ENCODE results near the gene LUZP4.
"Not testable (repeated sequence)": the region's sequence is repeated elsewhere in the genome, so short reads cannot be mapped to it uniquely, and the experiment has no call there.

The LUZP4 gene

GRCh38 chrX:115337491-115338144 is 48.1 kb downstream of the LUZP4 start:
- DNase-seq (ENCODE audit: low spot score): no peak
- FAIRE-seq: no peak

GRCh38 chrX:115339441-115340025 is 50.0 kb downstream of the LUZP4 start:
- DNase-seq (ENCODE audit: low spot score) (no peak), FAIRE-seq (no peak)

GRCh38 chrX:115341421-115341820 is 51.9 kb downstream of the LUZP4 start:
- FAIRE-seq: no peak

GRCh38 chrX:115344885-115345614 is 55.5 kb downstream of the LUZP4 start:
- peak; percentile 92 for FAIRE-seq
- peak; percentile 86 for DNase-seq (ENCODE audit: low spot score)

More at GRCh38 chrX:115341421-115341820, 51.9 kb downstream of the LUZP4 start:
- no peak for DNase-seq (ENCODE audit: low spot score)

- no peak for FAIRE-seq
- DNase-seq (ENCODE audit: low spot score): no peak
Observed at GRCh38 chrX:115345615-115346014, 56.1 kb downstream of the LUZP4 start.

- FAIRE-seq; DNase-seq (ENCODE audit: low spot score): not testable (repeated sequence)
Observed at GRCh38 chrX:115346738-115347137, 57.2 kb downstream of the LUZP4 start.

GRCh38 chrX:115348446-115349225 is 59.1 kb downstream of the LUZP4 start:
- no peak for FAIRE-seq

GRCh38 chrX:115350711-115351381 is 61.3 kb downstream of the LUZP4 start:
- DNase-seq (ENCODE audit: low spot score): no peak
- no peak for FAIRE-seq

More at GRCh38 chrX:115348446-115349225, 59.1 kb downstream of the LUZP4 start:
- no peak for DNase-seq (ENCODE audit: low spot score)

GRCh38 chrX:115356369-115356768 is 66.9 kb downstream of the LUZP4 start:
- no peak for DNase-seq (ENCODE audit: low spot score)
- FAIRE-seq: no peak

Measured in RCC 7860 (cell line).